H7 (cell line): ENCODE measurements around the gene MUSTN1. TPM values are rescaled to one million over a fixed set of nuclear protein-coding genes. Genes with fewer than 3 reads are reported as not detected.

ENCODE experiments used
- DNase-seq: peaks from one replicate; pipeline ENCODE4 v3.0.0; 2012
- H3K27me3 ChIP-seq: 2 replicates; pipeline ENCODE4 v1.6.0; 2011; ENCODE audit warnings: mild to moderate bottlenecking, low read length; ENCODE audit not compliant: control insufficient read depth, insufficient read depth
- H3K36me3 ChIP-seq: replicated peaks from 2 replicates; pipeline ENCODE4 v1.5.1; 2011; ENCODE audit warnings: low read length; ENCODE audit not compliant: control insufficient read depth, insufficient read depth
- H3K4me3 ChIP-seq: 2 replicates; pipeline ENCODE4 v1.5.1; 2011; ENCODE audit warnings: low read depth, mild to moderate bottlenecking, control low read depth, low read length, moderate library complexity; ENCODE audit not compliant: insufficient read depth
- total RNA-seq: library from RNA; depleted of rRNA; stranded (reverse); fragments of >200 nt; shearing (Covaris generic); gene quantifications from 2 replicates; pipeline ENCODE4 v1.2.3, GENCODE V29; 2014

Gene MUSTN1
- total RNA-seq, 1 experiment from 2014 or later = 0.97 TPM

DNA sequence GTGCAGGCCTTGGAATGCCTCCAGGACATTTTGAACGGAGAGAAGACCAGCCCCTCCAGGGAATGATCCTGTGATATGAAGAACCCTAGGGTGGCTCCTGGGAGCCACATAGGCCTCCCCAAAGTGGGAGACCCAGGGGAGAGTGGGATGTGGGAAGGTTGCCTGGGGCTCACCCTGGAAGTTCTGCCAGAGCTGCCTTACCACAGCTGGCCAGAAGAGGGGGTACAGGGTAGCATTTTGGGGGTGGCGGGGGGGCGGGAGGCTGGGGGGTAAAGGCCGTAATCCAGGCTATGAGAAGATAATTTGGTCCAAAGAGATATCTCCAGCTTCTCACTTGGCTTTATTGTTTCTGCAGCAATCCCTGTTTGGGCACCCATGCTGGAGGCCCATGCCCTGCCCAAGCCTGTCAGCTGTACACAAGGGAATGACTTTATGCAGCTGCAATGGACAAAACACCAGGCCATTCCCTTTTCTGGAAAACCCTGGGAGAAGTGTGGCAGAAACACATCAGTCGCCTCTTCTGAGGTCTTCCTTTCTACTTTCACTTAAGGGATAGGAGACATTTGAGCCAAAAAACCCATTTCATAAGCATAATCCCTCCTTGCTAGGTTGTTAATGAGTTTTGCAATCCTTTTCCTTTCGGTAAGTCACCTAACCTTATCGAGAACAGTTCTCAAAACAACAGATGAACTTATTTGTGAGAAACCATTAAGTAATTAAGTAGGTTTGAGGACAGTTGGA, 11.0 kb upstream of the MUSTN1 start:
- DNase-seq = peak; percentile 82
- H3K4me3 ChIP-seq = no peak overlapping the region
- H3K27me3 ChIP-seq = no peaks in the 10 kb centered on the region
- peaks cover 13% of the 10 kb centered on the region for H3K36me3 ChIP-seq

DNA sequence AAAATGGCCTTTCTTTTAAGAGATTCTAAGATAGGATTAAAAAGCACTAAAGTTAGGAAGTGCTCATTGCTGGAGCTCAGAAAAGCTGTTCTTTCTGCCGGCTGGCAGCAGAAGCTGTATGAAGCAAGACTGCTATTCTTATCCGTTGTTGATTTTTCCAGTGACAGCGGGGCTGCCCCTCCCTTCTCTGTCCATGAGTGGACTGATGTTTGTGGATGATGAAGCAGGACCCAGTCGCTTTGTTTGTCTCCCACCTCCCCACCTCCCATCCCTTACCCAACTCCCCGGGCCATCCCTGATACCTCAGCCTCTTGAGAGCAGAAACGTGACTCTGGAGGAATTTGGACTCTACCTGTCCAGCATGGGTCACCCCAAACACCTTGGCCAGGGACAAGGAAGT, 10.3 kb upstream of the MUSTN1 start:
- H3K4me3 ChIP-seq = no peak overlapping the region
- H3K27me3 ChIP-seq = no peaks in the 10 kb centered on the region
- no peak for DNase-seq
- peaks cover 13% of the 10 kb centered on the region for H3K36me3 ChIP-seq

DNA sequence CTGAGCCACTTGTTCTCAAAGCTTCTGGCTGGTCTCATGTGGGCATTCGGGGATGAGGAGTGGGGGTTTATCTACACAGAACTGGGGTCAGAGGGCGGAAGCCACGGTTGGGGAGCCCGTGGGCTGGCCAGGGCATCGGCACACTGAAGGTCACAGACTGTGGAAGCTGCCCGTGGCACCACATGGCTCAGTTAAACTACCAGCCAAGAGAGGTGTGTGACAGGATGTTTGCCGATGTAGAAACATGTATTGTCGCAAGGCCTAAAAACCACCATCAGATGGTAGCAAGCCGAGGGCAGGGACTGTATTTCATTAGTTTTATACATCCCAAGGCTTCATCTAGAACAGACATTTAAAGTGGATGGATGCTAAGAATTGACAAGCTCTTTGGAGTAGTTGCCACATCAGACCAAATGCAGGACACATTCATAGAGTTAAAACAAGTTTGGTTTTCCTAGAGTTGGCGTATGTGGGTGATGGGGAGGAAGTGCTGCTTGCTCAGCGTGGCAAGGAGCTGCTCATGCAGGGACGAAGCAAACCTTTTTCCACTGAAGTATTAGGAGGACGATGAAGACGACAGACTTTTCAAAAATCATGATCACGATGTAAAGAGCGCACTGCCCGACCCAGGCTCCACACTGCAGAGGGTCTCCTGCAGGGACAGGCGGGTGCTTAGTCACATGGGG, 9.6 kb upstream of the MUSTN1 start:
- no peak overlapping the region for H3K4me3 ChIP-seq
- no peaks in the 10 kb centered on the region for H3K27me3 ChIP-seq
- peaks cover 13% of the 10 kb centered on the region for H3K36me3 ChIP-seq
- DNase-seq = no peak

DNA sequence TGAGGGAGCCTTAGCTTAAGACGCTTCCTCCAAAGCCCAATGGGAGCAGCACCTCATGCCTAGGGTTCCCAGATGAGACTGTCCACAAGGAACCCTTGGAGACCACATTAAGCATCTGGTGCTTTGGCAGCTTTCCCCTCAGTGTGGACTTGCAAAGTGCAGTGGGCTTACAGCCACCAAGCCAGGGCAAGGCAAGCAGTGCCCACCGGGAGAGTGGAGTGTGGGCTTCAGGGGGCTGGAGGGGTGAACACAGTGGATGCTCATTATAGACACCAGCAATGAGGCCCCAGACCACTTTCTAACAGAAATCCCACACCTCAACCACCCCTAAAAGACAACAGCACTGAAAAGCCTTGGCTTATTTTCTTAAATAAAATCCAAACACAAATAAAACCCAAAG, 9.1 kb upstream of the MUSTN1 start:
- DNase-seq = no peak
- Histone ChIP-seq H3K36me3 (peaks cover 9% of the 10 kb centered on the region), H3K4me3 (no peak overlapping the region), H3K27me3 (no peaks in the 10 kb centered on the region)

DNA sequence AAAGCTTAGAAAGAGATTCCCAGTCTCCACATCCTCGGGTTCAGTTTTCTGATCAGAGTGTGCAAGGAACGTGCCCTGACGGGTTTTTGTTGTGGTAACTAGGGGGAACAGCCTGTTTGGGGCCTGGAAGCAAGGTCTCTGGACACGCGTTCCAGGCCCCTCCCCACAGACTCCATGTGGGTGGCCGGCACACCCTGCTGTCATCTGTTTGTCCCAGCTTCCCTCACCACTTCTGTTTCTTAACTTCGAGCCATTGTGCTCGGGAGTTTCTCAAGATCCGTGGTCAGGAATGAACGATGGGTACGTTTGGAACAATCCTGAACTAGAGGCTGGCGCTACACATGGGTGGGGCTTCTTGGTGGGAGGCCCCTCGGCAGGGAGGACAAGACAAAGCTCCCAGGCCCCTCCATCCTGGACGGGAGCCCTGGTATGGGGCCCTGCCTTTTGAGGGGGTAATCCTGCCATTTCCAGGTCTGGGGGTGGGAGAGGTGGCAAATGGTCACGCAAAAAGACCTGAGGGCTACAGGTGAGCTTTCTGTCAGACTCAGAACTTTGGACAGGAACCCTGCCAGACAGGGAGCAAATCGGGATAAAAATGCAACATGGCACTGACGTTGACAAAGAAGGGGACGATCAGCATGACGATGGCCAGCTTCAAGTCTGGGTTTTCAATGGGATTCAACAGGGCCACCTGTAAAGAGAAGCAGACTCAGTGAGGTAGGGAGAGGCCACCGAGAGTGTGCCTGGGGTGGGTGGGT, 8.5 kb upstream of the MUSTN1 start:
- Histone ChIP-seq H3K27me3 (no peaks in the 10 kb centered on the region), H3K4me3 (no peak overlapping the region), H3K36me3 (peaks cover 6% of the 10 kb centered on the region)
- DNase-seq = no peak

DNA sequence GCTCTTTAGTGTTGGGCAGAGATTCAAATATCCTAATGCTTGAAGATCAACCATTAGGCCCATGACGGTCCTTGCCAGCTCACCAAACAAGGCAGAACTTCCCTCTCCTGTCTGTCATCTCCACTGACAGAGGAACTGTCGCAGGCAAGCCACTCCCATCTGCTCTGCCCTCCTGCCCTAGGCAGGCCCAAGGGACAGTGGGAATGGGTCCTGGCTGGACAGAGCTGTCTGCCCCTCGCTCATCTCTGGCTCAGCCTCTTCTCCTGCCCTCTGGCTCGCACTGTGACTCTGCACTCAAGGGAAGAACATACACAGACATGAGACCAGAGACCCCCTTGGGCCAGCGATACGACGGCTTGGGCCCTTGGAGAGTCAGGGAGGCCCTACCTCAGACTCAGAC, 7.6 kb upstream of the MUSTN1 start:
- Histone ChIP-seq H3K4me3 (no peak overlapping the region), H3K27me3 (no peaks in the 10 kb centered on the region), H3K36me3 (peaks cover 6% of the 10 kb centered on the region)
- no peak for DNase-seq

DNA sequence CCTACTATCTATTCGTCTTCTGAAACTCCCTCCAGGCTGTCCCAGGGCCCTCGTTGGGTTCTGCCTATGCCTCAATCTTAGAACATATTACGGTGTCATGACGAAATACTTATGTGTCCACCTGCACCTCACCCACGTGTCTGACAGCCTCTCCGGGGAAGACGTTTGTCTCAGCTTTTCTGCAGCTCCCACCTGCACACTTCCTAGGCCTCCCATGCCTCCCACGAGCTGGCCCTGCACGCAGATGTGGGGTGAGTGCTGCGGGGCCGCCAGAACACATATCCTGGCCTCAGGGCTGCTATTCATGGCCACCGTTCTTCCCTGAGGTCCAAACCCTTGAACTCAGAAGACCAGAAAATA, 7.1 kb upstream of the MUSTN1 start:
- H3K36me3 ChIP-seq = peaks cover 6% of the 10 kb centered on the region
- no peaks in the 10 kb centered on the region for H3K27me3 ChIP-seq
- no peak for DNase-seq
- H3K4me3 ChIP-seq = no peak overlapping the region

DNA sequence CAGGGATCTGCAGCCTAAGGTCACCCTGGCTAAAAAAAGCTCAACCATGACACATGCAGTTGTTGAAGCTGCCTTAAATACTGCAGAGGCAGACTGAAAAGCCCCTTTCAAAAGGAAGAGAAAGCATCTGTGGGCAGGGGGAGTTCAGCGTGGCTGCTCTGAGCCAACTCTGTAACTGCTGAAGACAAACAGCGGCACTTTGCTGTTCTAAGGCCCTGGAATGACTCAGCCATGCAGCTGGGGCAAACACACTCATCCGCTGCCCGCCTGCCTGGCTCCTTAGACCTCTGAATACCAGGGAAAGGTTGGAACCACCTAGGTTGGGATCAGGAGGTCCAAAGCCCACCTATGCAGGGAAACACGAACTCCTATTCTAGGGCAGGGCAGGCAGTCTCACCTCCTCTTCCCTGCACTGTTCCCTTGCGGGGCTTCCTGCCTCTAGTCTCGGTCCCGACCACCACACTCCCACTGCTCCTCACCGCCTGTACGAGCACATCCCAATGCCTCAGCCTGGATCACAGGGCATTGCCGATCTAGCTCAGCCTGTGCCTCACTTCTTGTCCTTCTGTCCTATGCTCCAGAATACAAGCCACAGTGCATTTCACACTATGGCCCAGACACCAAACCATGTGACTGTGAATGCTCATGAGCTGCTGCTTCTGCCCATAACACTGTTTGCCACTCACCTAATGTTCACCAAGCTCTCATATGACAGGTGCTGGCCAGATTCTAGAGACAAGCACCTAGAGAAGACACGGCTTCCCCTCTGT, 6.6 kb upstream of the MUSTN1 start:
- H3K36me3 ChIP-seq = peaks cover 6% of the 10 kb centered on the region
- DNase-seq = no peak
- H3K27me3 ChIP-seq = no peaks in the 10 kb centered on the region
- no peak overlapping the region for H3K4me3 ChIP-seq

DNA sequence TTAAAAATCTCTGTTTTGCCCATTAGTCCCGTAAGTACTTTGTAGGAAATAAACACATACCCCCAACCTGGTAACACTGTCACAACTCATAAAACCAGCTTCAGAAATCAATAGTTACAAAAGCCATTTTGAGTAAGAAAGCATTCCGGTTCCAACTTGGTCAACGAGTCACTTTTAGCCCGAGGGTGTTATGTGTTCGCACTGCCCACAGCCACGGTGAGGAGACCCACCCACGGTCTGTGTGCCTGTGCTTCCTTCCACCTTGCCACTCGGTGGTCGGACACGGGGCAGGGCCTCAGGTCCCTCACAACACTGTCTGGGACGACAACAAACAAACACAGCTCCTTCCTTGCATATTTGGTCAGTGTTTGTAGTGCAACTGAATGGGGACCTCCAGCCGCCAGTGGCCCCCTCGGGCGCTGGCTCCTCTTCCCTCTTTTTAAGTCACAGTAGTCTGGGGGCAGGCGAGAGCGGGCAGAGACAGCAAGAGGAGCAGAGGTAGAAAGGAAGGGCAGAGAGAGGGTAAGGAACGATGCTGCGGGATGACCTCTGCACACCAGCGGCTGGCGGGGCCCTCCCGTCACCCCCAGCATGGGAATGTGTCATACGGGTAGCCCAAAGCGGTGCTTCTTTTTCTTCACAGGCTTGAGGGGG, 5.2 kb upstream of the MUSTN1 start:
- peaks cover 6% of the 10 kb centered on the region for H3K36me3 ChIP-seq
- no peaks in the 10 kb centered on the region for H3K27me3 ChIP-seq
- DNase-seq = no peak
- H3K4me3 ChIP-seq = no peak overlapping the region

DNA sequence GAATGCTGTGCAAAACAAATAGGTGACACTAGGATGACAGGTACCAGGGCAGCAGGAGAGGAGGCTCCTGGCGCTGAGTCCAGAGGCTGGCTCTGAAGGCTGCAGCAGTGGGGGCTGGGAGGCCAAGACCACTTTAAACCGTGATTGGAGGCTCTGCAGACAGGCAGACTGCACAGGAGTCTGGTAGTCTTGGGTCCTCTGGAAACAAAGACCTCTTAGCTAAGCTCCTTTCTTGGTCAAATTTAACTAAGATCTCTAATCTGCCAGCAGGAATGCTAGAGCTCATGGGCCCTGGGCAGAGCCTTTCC, 4.4 kb upstream of the MUSTN1 start:
- Histone ChIP-seq H3K27me3 (no peaks in the 10 kb centered on the region), H3K36me3 (peaks cover 6% of the 10 kb centered on the region), H3K4me3 (no peak overlapping the region)
- no peak for DNase-seq

DNA sequence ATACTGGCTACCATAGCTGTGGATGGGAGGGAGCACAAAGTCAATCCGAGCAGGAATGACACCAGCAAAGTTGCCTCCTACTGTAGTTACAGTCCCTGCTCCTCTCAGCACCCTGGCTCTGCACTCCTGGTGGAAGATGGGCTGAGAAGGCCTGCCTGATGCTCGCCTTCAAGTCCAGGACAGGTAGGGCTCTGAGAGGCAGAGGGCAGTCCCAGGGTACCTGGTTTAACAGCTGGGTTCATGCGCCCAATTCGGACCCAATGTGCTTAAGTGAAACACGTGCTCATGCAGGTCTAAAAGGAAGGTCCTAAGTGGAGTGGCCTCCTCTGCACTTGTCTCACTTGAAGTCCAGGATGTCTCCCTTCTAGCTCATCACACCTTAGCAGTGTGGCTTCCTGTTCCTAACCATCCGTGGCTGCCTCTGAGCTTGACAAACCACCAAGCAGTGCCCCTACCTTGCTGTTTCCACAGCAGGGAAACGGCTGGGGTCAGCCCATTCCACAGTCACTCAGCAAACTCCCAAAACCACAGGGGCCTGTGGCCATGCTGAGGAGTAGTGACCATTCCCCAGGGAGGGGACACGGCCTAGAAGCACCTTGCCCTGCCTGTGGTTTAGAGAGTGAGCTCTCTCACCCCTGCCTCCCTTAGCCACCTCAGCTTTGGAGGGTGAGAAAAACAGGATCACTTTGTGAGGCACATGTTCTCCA, 3.9 kb upstream of the MUSTN1 start:
- H3K4me3 ChIP-seq = no peak overlapping the region

DNA sequence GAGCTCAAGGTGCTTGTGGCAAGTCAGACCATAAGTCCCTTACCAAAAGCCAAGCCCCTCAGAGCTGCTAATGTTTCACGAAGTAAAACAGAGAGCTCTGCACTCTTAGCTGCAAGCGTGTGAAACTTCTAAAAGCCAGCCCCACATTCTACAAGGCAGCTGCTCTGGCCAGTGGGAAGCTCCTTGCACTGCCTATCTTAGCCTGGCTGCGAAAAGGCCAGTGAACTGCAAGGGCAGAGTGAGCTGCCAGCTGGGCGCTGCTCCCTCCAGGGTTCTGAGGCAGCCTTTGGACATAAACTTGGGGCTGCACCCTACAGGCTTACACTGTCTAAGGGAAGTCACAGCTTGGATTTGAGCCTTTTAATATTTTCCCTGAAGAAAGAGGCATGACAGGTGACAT, 2.2 kb upstream of the MUSTN1 start:
- Histone ChIP-seq H3K4me3 (no peak overlapping the region), H3K27me3 (no peaks in the 10 kb centered on the region), H3K36me3 (peaks cover 4% of the 10 kb centered on the region)
- no peak for DNase-seq

More for the DNA sequence above, 3.9 kb upstream of the MUSTN1 start:
- no peak for DNase-seq
- H3K36me3 ChIP-seq = peaks cover 6% of the 10 kb centered on the region
- no peaks in the 10 kb centered on the region for H3K27me3 ChIP-seq

DNA sequence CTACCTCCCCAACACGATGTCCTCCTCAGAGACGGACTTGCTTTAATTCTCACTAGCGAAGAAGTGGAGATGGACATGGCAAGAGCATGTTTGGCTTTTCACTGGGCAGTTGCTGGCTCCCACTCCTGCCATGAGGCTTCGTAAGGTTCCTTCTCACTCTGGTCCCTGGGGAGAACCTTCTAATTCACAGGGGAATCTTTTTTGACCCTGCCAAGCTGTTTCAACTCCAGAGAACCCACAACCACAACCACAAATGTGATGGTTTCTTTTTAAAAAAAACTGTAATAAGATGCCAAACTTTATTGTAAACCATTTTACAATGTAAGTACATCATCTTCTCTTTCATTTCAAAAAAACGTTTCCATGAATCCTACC, 1.6 kb upstream of the MUSTN1 start:
- H3K27me3 ChIP-seq = no peaks in the 10 kb centered on the region
- peaks cover 2% of the 10 kb centered on the region for H3K36me3 ChIP-seq
- no peak for DNase-seq
- H3K4me3 ChIP-seq = no peak overlapping the region
